CD4-positive, alpha-beta T cell treated with Interleukin-4 for 4 hours (primary cell): ENCODE results near the gene CHRNA1.

Experiments used
- DNase-seq: peaks from one replicate; pipeline ENCODE4 v3.0.0-alpha.2; 2020

CHRNA1 gene

GRCh38 chr2:174759381-174760065, 4.7 kb downstream of the CHRNA1 start:
- DNase-seq: no peak

GRCh38 chr2:174756743-174757142, 7.5 kb downstream of the CHRNA1 start:
- no peak for DNase-seq

GRCh38 chr2:174753038-174753633, 11.1 kb downstream of the CHRNA1 start:
- peak; percentile 34 for DNase-seq

- DNase-seq: peak; percentile 61
Observed at GRCh38 chr2:174752403-174753037, 11.8 kb downstream of the CHRNA1 start.

GRCh38 chr2:174750923-174751441, 13.3 kb downstream of the CHRNA1 start:
- peak; percentile 51 for DNase-seq

- DNase-seq: no peak
Observed at GRCh38 chr2:174749793-174750192, 14.5 kb downstream of the CHRNA1 start.

GRCh38 chr2:174748948-174749347, 15.3 kb downstream of the CHRNA1 start:
- peak; percentile 76 for DNase-seq

- no peak for DNase-seq
Observed at GRCh38 chr2:174745142-174745541, 19.1 kb downstream of the CHRNA1 start.

- DNase-seq: no peak
Observed at GRCh38 chr2:174744111-174744510, 20.2 kb downstream of the CHRNA1 start.

- DNase-seq: no peak
Observed at GRCh38 chr2:174740721-174741120, 23.6 kb downstream of the CHRNA1 start.

- no peak for DNase-seq
Observed at GRCh38 chr2:174738841-174739240, 25.4 kb downstream of the CHRNA1 start.

GRCh38 chr2:174731546-174731945, 32.7 kb downstream of the CHRNA1 start:
- no peak for DNase-seq

GRCh38 chr2:174730698-174731018, 33.6 kb downstream of the CHRNA1 start:
- DNase-seq: no peak

- DNase-seq: peak; percentile 17
Observed at GRCh38 chr2:174729797-174730697, 34.2 kb downstream of the CHRNA1 start.

- no peak for DNase-seq
Observed at GRCh38 chr2:174728096-174728495, 36.2 kb downstream of the CHRNA1 start.

- no peak for DNase-seq
Observed at GRCh38 chr2:174726212-174726611, 38.1 kb downstream of the CHRNA1 start.

- no peak for DNase-seq
Observed at GRCh38 chr2:174722942-174723592, 41.2 kb downstream of the CHRNA1 start.

GRCh38 chr2:174719016-174719415, 45.3 kb downstream of the CHRNA1 start:
- DNase-seq: no peak

GRCh38 chr2:174718591-174718990, 45.7 kb downstream of the CHRNA1 start:
- no peak for DNase-seq

GRCh38 chr2:174717916-174718315, 46.4 kb downstream of the CHRNA1 start:
- no peak for DNase-seq

GRCh38 chr2:174717273-174717672, 47.0 kb downstream of the CHRNA1 start:
- DNase-seq: peak; percentile 52

- no peak for DNase-seq
Observed at GRCh38 chr2:174716785-174717184, 47.5 kb downstream of the CHRNA1 start.

GRCh38 chr2:174713686-174714085, 50.6 kb downstream of the CHRNA1 start:
- no peak for DNase-seq
